ENCODE results near the gene CHPT1. TPM values are rescaled to one million over a fixed set of nuclear protein-coding genes. Genes with fewer than 3 reads are reported as not detected.

CHPT1 gene
- total and polyA plus RNA-seq, 9 of the 15 experiments (the other 6 are each of a cell fraction or from before 2014, with no cell fraction given): 15.3 to 210 (median 91.9) TPM

DNA sequence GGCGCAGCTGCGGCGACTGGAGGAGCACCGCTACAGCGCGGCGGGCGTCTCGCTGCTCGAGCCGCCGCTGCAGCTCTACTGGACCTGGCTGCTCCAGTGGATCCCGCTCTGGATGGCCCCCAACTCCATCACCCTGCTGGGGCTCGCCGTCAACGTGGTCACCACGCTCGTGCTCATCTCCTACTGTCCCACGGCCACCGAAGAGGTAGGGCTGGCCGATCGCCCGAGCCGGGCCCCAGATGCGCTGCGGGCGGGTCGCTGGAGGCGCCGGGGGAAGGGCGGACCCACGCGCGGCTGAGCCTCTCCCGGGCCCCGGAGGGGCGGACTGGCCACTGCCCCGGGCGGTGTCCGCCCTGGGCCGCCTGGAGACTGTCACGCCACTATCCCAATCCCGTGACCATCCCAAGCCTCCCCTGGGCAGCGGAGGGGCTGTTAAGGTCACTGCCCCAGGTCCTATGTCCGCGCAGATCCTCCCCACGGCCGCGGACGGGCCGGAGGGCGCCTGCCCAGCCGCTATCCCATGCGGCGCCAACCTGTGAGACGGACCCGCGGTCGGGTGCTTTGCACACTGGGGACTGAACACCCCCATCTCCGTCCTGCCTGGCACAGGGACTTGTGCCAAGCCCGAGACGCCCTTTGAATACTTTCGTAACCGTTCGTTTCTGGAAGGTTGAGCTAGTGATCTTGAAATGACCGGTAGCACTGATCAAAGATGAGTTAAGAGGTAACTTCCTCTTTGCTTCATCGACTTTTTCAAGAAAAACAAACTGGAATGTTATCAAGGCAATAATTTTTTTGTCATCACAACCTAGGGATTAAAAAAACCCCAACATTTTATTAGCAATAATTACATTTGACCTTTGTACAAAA lies 725 bp downstream of the CHPT1 start (continued):
- no peak for TF ChIP-seq HINFP (tag; conservative IDR thresholded peaks at IDR 0.05; ENCODE audit: low read depth)
- TF ChIP-seq, protein P1, sequence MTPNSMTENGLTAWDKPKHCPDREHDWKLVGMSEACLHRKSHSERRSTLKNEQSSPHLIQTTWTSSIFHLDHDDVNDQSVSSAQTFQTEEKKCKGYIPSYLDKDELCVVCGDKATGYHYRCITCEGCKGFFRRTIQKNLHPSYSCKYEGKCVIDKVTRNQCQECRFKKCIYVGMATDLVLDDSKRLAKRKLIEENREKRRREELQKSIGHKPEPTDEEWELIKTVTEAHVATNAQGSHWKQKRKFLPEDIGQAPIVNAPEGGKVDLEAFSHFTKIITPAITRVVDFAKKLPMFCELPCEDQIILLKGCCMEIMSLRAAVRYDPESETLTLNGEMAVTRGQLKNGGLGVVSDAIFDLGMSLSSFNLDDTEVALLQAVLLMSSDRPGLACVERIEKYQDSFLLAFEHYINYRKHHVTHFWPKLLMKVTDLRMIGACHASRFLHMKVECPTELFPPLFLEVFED (CRISPR knock-in tag; conservative IDR thresholded peaks at IDR 0.05): no peak
- TF ChIP-seq EP300 (IDR thresholded peaks at IDR 0.05; ENCODE audit: low read length): 0 out of 2 replicates have a peak, but pooled peaks have one; percentile 12
- TF ChIP-seq RUNX1 (IDR thresholded peaks at IDR 0.05; ENCODE audit: low read depth): no peak
- no peak for TF ChIP-seq ZNF696 (CRISPR knock-in tag; conservative IDR thresholded peaks at IDR 0.05)
- peak in 1 of 2 experiments; percentile 33; a peak in 1 of 4 replicates for TF ChIP-seq MLLT1 (IDR thresholded peaks at IDR 0.05)
- TF ChIP-seq, protein P2, sequence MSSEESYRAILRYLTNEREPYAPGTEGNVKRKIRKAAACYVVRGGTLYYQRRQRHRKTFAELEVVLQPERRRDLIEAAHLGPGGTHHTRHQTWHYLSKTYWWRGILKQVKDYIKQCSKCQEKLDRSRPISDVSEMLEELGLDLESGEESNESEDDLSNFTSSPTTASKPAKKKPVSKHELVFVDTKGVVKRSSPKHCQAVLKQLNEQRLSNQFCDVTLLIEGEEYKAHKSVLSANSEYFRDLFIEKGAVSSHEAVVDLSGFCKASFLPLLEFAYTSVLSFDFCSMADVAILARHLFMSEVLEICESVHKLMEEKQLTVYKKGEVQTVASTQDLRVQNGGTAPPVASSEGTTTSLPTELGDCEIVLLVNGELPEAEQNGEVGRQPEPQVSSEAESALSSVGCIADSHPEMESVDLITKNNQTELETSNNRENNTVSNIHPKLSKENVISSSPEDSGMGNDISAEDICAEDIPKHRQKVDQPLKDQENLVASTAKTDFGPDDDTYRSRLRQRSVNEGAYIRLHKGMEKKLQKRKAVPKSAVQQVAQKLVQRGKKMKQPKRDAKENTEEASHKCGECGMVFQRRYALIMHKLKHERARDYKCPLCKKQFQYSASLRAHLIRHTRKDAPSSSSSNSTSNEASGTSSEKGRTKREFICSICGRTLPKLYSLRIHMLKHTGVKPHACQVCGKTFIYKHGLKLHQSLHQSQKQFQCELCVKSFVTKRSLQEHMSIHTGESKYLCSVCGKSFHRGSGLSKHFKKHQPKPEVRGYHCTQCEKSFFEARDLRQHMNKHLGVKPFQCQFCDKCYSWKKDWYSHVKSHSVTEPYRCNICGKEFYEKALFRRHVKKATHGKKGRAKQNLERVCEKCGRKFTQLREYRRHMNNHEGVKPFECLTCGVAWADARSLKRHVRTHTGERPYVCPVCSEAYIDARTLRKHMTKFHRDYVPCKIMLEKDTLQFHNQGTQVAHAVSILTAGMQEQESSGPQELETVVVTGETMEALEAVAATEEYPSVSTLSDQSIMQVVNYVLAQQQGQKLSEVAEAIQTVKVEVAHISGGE (CRISPR knock-in tag; IDR thresholded peaks at IDR 0.05): no peak
- TF ChIP-seq CBX5 (IDR thresholded peaks at IDR 0.05; ENCODE audit: borderline replicate concordance, low read depth): no peak
- no peak for TF ChIP-seq XRCC3 (IDR thresholded peaks at IDR 0.05)
- TF ChIP-seq MAFG (tag; conservative IDR thresholded peaks at IDR 0.05): no peak
- no peak for TF ChIP-seq CAMTA2 (CRISPR knock-in tag; conservative IDR thresholded peaks at IDR 0.05)
- no peak for TF ChIP-seq HNRNPUL1 (IDR thresholded peaks at IDR 0.05; ENCODE audit: low read length)
- no peak for TF ChIP-seq YBX1 (IDR thresholded peaks at IDR 0.05)
- no peak for TF ChIP-seq EHMT2 (IDR thresholded peaks at IDR 0.05)
- TF ChIP-seq SMARCB1 (IDR thresholded peaks at IDR 0.05; ENCODE audit: insufficient read length, low read depth): no peak
- TF ChIP-seq TCFL5 (CRISPR knock-in tag; conservative IDR thresholded peaks at IDR 0.05): no peak
- no peak for TF ChIP-seq ZNF780A (CRISPR knock-in tag; IDR thresholded peaks at IDR 0.05)
- TF ChIP-seq MEF2A (IDR thresholded peaks at IDR 0.05; ENCODE audit: control insufficient read depth, low read depth, low read length): no peak
- no peak for TF ChIP-seq ZNF584 (CRISPR knock-in tag; IDR thresholded peaks at IDR 0.05; ENCODE audit: low read depth)
- no peak for TF ChIP-seq HDAC2 (IDR thresholded peaks at IDR 0.05)
- TF ChIP-seq BCL6 (CRISPR knock-in tag; IDR thresholded peaks at IDR 0.05): no peak
- TF ChIP-seq HNRNPL (IDR thresholded peaks at IDR 0.05; ENCODE audit: low read depth, low read length): no peak

Measured in K562 (cell line).